Subcutaneous abdominal adipose tissue (tissue), 5 donors: Measurements from ENCODE around the gene MAS1L.

ENCODE experiments used
- H3K27ac ChIP-seq: one replicate; pipeline ENCODE4 v1.7.0; 2013; ENCODE audit warnings: low read depth, mild to moderate bottlenecking, inconsistent platforms, low read length, moderate library complexity
- H3K27me3 ChIP-seq, 5 donors: one replicate each; pipeline ENCODE4 v1.7.0; 2013; ENCODE audit warnings: low read length in 5 of 5, inconsistent platforms in 1 of 5; ENCODE audit not compliant: control insufficient read depth in 5 of 5, insufficient read depth in 4 of 5
- H3K36me3 ChIP-seq, 5 donors: one replicate each; pipeline ENCODE4 v1.7.0; 2013; ENCODE audit warnings: low read length in 5 of 5; ENCODE audit not compliant: control insufficient read depth in 5 of 5, insufficient read depth in 5 of 5
- H3K4me1 ChIP-seq, 5 donors: one replicate each; pipeline ENCODE4 v1.7.0; 2013; ENCODE audit warnings: low read length in 5 of 5, mild to moderate bottlenecking in 3 of 5, moderate library complexity in 1 of 5; ENCODE audit not compliant: control insufficient read depth in 5 of 5, insufficient read depth in 5 of 5
- H3K4me3 ChIP-seq, 5 donors: one replicate each; pipeline ENCODE4 v1.7.0; 2013; ENCODE audit warnings: low read length in 5 of 5, low read depth in 1 of 5
- H3K9ac ChIP-seq, 5 donors: one replicate each; pipeline ENCODE4 v1.7.0; 2013; ENCODE audit warnings: low read length in 5 of 5, mild to moderate bottlenecking in 4 of 5, moderate library complexity in 3 of 5
- H3K9me3 ChIP-seq, 5 donors: one replicate each; pipeline ENCODE4 v1.7.0; 2013; ENCODE audit warnings: low read length in 5 of 5; ENCODE audit not compliant: control insufficient read depth in 5 of 5
- donor health status: healthy.
- donor health status: healthy.
- donor health status: healthy.
- donor health status: healthy.
- donor health status: healthy.

The MAS1L gene

DNA sequence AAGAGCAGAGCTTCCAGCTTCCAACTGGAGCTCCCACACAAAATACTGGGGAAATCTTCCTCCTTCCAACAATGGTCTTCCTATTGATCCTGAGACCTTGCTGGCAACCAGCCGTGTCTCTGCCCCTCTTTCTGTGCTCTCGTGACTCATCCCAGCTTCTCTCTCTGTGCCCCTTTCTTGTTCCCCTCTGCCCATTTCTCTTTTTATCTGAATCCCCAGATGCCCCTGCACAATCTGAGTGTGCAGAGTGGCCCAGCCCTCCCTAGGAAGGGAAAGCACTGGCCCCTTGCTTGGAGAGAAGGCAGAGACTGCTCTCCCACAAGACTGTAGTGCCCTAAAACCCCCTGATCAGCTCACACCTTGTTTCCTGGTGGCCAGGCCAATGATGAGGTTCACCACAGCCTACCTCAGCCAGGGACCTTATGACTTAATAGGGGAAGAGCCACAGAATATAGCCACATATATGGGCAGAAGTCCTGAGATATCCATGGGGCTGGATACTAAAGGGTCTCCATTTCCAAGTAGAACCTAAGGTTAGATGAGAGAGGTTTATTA lies 23.1 kb upstream of the MAS1L start:
- H3K4me1 ChIP-seq = no peaks in the 10 kb centered on the region
- H3K27ac ChIP-seq = no peak overlapping the region
- H3K27me3 ChIP-seq = peaks cover 0 to 2% (median 0%) of the 10 kb centered on the region in 5 donors
- H3K4me3 ChIP-seq = no peak overlapping the region
- no peak overlapping the region for H3K9ac ChIP-seq
- H3K36me3 ChIP-seq = no peaks in the 10 kb centered on the region
- peaks cover 0 to 5% (median 0%) of the 10 kb centered on the region in 5 donors for H3K9me3 ChIP-seq

DNA sequence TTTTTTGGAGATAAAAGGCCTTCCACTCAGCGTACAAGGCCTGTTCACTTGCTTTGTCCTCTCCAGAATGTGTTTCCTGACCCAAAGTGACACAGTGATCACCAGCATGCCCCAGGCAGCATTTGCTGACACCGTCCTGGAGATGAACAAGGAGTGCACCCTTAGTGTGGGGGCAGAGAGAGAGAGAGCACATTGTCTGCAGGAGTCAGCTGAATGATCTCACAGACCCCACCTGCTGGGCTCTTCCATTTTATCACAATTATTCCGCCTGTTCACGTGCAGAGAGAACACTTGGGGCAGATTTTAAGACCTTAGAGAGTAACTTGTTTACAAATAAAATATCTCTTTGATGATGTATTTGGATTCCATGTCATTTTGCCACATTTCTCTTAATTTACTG lies 22.4 kb upstream of the MAS1L start:
- Histone ChIP-seq H3K36me3 (no peaks in the 10 kb centered on the region), H3K4me1 (no peaks in the 10 kb centered on the region), H3K4me3 (no peak overlapping the region), H3K9ac (no peak overlapping the region), H3K27ac (no peak overlapping the region), H3K27me3 (peaks cover 0 to 2% (median 0%) of the 10 kb centered on the region in 5 donors), H3K9me3 (peaks cover 0 to 5% (median 0%) of the 10 kb centered on the region in 5 donors)

DNA sequence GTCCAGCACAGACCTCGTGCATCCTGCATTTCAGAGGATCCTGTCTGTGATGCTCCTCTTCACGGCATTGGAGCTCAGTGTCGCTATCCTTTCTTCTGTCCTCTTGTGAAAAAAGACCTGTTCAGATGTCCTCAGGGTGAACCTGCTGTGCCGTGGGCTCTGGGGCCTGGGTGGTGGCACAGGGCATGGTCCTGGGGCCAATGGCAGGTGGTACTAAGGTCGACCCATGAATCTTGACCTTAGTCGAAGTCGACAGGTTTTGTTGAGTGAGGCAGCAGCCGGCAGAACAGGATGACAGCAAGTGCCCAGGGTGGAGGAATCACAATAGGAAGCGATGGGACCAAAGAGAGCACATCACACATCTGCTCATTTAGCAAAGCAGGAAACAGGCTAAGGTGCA lies 22.0 kb upstream of the MAS1L start:
- Histone ChIP-seq H3K36me3 (no peaks in the 10 kb centered on the region), H3K4me1 (no peaks in the 10 kb centered on the region), H3K27ac (no peak overlapping the region), H3K9ac (no peak overlapping the region), H3K9me3 (peaks cover 0 to 5% (median 0%) of the 10 kb centered on the region in 5 donors), H3K27me3 (peaks cover 0 to 2% (median 0%) of the 10 kb centered on the region in 5 donors), H3K4me3 (no peak overlapping the region)

DNA sequence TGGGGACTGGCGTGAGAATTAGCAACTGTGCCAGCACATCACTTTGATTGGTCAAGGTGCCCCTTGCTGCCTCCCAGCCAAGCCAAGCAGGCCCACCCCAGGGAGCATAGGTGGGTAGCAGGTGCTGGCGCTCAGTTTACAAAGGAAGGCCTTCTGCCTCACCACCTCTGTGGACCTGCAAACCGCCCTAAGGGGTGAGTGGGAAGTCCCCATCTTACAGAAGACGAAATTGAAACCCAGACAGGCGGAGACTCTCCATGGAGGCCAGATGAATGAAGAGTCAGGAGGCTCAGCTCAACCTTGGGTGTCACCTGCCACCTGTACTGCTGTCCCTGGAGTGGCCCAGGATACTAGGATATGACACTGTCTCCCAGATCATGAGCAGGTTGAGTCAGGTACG lies 21.5 kb upstream of the MAS1L start:
- no peaks in the 10 kb centered on the region for H3K4me1 ChIP-seq
- H3K27ac ChIP-seq = no peak overlapping the region
- no peak overlapping the region for H3K4me3 ChIP-seq
- H3K9ac ChIP-seq = no peak overlapping the region
- H3K36me3 ChIP-seq = no peaks in the 10 kb centered on the region
- H3K27me3 ChIP-seq = peaks cover 0 to 2% (median 0%) of the 10 kb centered on the region in 5 donors
- peaks cover 0 to 5% (median 0%) of the 10 kb centered on the region in 5 donors for H3K9me3 ChIP-seq

DNA sequence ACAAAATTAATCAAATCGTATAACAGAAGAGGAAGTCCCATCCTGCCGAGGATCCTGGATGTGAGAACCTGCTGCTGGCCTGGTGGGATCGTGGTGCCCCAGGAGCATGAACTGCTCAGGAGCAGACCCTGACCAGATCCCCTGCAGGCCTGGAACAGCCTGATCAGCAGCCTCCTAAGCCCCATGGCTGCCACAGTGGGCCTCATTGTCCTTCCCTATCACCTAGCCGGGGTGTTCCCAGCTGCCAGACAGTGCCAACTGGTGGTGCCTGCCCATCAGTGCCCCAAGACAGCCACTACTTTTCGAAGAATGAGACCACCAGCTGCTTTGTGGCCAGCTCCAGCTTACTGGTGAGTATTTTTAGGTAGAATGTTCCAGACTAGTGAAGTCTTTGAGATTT lies 19.6 kb upstream of the MAS1L start:
- Histone ChIP-seq H3K4me3 (no peak overlapping the region), H3K27me3 (peaks cover 0 to 3% (median 2%) of the 10 kb centered on the region in 5 donors), H3K27ac (no peak overlapping the region), H3K9me3 (no peaks in the 10 kb centered on the region), H3K4me1 (no peaks in the 10 kb centered on the region), H3K36me3 (no peaks in the 10 kb centered on the region), H3K9ac (no peak overlapping the region)

DNA sequence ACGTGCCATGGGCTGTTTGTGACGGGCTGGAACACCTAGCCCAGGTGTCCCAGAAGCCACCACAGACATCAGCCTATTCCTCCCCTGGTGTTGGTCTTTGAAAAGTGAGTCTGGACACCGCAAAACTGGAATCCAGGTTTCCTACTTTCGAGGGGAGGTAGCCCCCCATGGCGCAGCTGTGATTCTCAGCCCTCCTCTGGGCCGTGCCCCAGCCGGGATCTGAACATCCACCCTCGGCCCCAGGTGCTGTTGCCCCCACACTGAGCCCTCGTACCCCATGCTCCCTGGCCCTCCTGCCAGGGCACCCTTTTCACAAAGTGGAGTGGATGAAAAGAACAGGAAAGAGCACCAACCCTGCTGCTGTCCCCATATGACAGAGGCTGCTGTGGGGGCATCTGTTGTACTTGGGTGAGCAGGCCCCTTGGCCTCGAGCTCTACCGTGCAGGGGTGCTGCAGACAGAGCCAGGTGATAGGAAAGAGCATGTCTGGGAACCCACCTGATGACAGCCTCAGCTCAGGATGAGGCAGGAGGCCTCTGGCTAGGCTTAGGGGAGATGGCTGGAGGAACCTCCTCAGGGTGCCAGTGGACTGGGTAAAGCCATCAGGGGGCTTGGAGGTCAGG lies 18.8 kb upstream of the MAS1L start:
- no peak overlapping the region for H3K9ac ChIP-seq
- no peaks in the 10 kb centered on the region for H3K4me1 ChIP-seq
- peaks cover 0 to 4% (median 2%) of the 10 kb centered on the region in 5 donors for H3K27me3 ChIP-seq
- no peak overlapping the region for H3K27ac ChIP-seq
- no peaks in the 10 kb centered on the region for H3K9me3 ChIP-seq
- no peak overlapping the region for H3K4me3 ChIP-seq
- H3K36me3 ChIP-seq = no peaks in the 10 kb centered on the region

DNA sequence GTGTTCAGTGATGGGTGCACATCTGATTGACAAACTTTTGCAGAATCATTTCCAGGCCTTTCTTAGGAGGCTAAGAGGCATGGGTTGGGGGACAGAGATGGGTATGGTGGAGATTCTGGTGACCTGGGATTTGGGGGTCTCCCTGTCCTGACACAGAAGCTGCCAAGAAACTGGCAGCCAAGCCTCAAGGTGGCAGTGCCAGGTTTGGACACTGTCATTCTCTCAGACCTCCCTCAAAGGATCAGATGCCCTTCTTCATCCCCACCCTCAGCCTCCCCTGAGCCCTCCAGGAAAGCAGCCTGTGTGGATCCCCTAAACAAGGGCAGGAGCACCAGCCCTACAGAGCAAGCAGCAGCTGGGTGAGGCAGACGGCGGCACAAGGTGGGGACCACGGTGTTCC lies 18.1 kb upstream of the MAS1L start:
- no peaks in the 10 kb centered on the region for H3K36me3 ChIP-seq
- no peak overlapping the region for H3K4me3 ChIP-seq
- no peak overlapping the region for H3K9ac ChIP-seq
- peaks cover 0 to 6% (median 5%) of the 10 kb centered on the region in 5 donors for H3K27me3 ChIP-seq
- no peaks in the 10 kb centered on the region for H3K4me1 ChIP-seq
- no peaks in the 10 kb centered on the region for H3K9me3 ChIP-seq
- no peak overlapping the region for H3K27ac ChIP-seq

DNA sequence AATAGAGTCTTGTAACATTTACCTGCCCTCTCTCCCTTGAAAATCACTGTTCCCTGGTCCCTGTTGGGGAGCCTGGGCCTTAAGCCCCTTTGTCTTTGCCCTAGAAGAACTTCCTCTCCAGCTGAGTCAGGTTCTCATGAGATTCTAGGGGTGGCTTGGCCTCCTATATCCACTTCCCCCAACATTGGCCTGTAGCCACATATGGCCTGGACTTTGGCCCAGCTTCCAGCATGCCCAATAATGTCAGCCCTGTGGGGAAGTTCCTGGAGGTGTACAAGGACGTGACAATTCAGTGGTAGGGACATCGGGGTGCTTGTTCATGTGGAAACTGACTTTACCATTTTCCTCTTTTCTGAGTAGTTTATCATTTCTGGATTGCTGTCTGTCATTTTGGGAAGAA lies 17.2 kb upstream of the MAS1L start:
- no peak overlapping the region for H3K9ac ChIP-seq
- H3K9me3 ChIP-seq = no peaks in the 10 kb centered on the region
- H3K27ac ChIP-seq = no peak overlapping the region
- H3K36me3 ChIP-seq = no peaks in the 10 kb centered on the region
- H3K27me3 ChIP-seq = peaks cover 0 to 10% (median 6%) of the 10 kb centered on the region in 5 donors
- no peaks in the 10 kb centered on the region for H3K4me1 ChIP-seq
- H3K4me3 ChIP-seq = no peak overlapping the region

DNA sequence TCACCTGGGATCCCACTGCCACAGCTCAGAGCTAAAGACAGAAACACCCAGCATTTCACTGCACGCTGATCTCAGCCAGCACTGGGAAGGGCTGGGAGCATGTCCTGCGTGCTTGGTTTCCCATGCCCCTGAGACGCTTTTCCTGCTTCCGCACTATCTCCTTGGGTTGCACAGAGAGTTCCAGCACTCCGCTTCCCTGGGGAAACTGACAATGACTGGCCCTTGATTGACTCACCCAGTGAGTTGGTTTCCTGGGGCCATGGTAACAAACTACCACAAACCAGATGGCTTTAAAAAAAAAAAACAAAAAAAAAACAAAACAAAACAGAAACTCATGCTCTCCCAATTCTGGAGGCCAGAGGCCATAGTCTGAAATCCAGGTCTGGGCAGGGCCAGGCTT lies 14.8 kb upstream of the MAS1L start:
- H3K27ac ChIP-seq = no peak overlapping the region

DNA sequence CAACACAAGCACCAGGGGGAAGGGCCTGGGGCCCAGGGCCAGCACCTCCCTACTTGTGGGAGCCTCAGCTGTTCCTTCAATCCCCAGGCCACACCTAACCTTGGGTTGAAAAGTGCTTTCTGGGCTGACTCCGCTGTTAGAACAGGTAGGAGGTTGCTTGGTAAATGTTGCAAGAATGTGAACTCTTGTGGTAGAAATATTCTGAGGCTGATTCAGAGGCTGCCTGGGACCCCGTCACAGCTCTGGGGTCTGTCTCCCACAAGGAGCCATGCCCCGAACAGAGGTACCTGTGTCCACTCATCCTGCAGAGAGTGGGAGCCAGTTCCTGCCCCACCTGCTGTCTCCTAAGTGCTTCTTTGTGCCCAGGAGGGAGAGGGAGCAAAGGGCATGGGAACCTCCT lies 14.4 kb upstream of the MAS1L start:
- Histone ChIP-seq H3K4me3 (no peak overlapping the region), H3K9me3 (no peaks in the 10 kb centered on the region), H3K9ac (no peak overlapping the region), H3K27me3 (peaks cover 0 to 10% (median 4%) of the 10 kb centered on the region in 5 donors), H3K36me3 (no peaks in the 10 kb centered on the region), H3K4me1 (no peaks in the 10 kb centered on the region), H3K27ac (no peak overlapping the region)

More for the DNA sequence above, 14.8 kb upstream of the MAS1L start:
- Histone ChIP-seq H3K9ac (no peak overlapping the region), H3K4me3 (no peak overlapping the region), H3K27me3 (peaks cover 0 to 10% (median 4%) of the 10 kb centered on the region in 5 donors), H3K36me3 (no peaks in the 10 kb centered on the region), H3K9me3 (no peaks in the 10 kb centered on the region), H3K4me1 (no peaks in the 10 kb centered on the region)
